Subcutaneous abdominal adipose tissue (tissue), 5 donors: Measurements from ENCODE around the gene OR8B8.
"Not testable (repeated sequence)": the region's sequence is repeated elsewhere in the genome, so short reads cannot be mapped to it uniquely, and the experiment has no call there.

Source experiments
- H3K27ac ChIP-seq: one replicate; pipeline ENCODE4 v1.7.0; 2013; ENCODE audit warnings: low read depth, mild to moderate bottlenecking, inconsistent platforms, low read length, moderate library complexity
- H3K27me3 ChIP-seq, 5 donors: one replicate each; pipeline ENCODE4 v1.7.0; 2013; ENCODE audit warnings: low read length in 5 of 5, inconsistent platforms in 1 of 5; ENCODE audit not compliant: control insufficient read depth in 5 of 5, insufficient read depth in 4 of 5
- H3K36me3 ChIP-seq, 5 donors: one replicate each; pipeline ENCODE4 v1.7.0; 2013; ENCODE audit warnings: low read length in 5 of 5; ENCODE audit not compliant: control insufficient read depth in 5 of 5, insufficient read depth in 5 of 5
- H3K4me1 ChIP-seq, 5 donors: one replicate each; pipeline ENCODE4 v1.7.0; 2013; ENCODE audit warnings: low read length in 5 of 5, mild to moderate bottlenecking in 3 of 5, moderate library complexity in 1 of 5; ENCODE audit not compliant: control insufficient read depth in 5 of 5, insufficient read depth in 5 of 5
- H3K4me3 ChIP-seq, 5 donors: one replicate each; pipeline ENCODE4 v1.7.0; 2013; ENCODE audit warnings: low read length in 5 of 5, low read depth in 1 of 5
- H3K9ac ChIP-seq, 5 donors: one replicate each; pipeline ENCODE4 v1.7.0; 2013; ENCODE audit warnings: low read length in 5 of 5, mild to moderate bottlenecking in 4 of 5, moderate library complexity in 3 of 5
- H3K9me3 ChIP-seq, 5 donors: one replicate each; pipeline ENCODE4 v1.7.0; 2013; ENCODE audit warnings: low read length in 5 of 5; ENCODE audit not compliant: control insufficient read depth in 5 of 5
- donor health status: healthy.
- donor health status: healthy.
- donor health status: healthy.
- donor health status: healthy.
- donor health status: healthy.

Gene OR8B8

GRCh38 chr11:124473476-124473875 lies 28.0 kb upstream of the OR8B8 start:
- no peak overlapping the region for H3K9ac ChIP-seq
- no peaks in the 10 kb centered on the region for H3K9me3 ChIP-seq

DNA sequence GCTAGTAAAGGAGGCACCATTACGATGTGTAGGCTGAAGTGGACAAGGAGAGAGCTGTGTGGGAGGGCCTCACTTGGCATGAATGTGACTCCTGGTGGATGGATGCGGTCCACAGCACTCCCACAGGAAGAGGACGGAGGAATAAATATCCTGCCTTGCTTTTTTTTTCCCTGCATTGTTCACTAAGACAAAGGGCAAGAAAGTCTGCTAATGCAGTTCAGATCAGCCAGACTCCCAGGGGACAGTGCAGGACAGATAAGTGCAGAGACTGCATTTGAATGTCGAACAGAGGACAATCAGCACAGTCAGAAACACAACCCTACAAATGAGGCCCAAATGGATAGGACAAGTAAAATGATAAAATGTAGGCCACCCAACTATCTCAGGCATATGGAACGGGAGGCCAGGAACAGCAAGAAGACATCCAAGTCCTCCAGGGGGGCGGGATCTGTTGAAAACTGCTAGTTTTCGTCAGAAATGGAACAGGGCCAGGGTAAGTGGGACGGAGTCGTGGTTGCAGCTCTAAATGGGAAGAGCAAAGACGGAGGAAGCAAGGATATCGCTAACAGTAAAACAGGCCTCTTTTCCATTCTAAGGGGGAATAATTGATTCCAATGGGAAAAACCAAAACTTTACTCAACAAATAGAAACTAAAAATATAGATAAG lies 25.2 kb upstream of the OR8B8 start:
- Histone ChIP-seq H3K9ac (peak overlapping the region in 2 of 5 donors; percentile 38 to 48), H3K4me3 (peak overlapping the region in 4 of 5 donors; percentile 30 to 48 (median 43)), H3K36me3 (no peaks in the 10 kb centered on the region), H3K9me3 (no peaks in the 10 kb centered on the region), H3K27ac (no peak overlapping the region), H3K4me1 (peaks cover 0 to 31% (median 11%) of the 10 kb centered on the region in 5 donors), H3K27me3 (peaks cover 0 to 3% (median 0%) of the 10 kb centered on the region in 5 donors)

More at GRCh38 chr11:124473476-124473875, 28.0 kb upstream of the OR8B8 start:
- peaks cover 0 to 28% (median 11%) of the 10 kb centered on the region in 5 donors for H3K4me1 ChIP-seq
- H3K27ac ChIP-seq = no peak overlapping the region
- no peak overlapping the region for H3K4me3 ChIP-seq
- H3K36me3 ChIP-seq = no peaks in the 10 kb centered on the region
- H3K27me3 ChIP-seq = no peaks in the 10 kb centered on the region

GRCh38 chr11:124467381-124467927 lies 22.0 kb upstream of the OR8B8 start:
- Histone ChIP-seq H3K4me3 (no peak overlapping the region), H3K9ac (no peak overlapping the region), H3K4me1 (peaks cover 0 to 30% (median 11%) of the 10 kb centered on the region in 5 donors), H3K9me3 (no peaks in the 10 kb centered on the region), H3K27ac (no peak overlapping the region), H3K36me3 (no peaks in the 10 kb centered on the region), H3K27me3 (peaks cover 0 to 3% (median 0%) of the 10 kb centered on the region in 5 donors)

DNA sequence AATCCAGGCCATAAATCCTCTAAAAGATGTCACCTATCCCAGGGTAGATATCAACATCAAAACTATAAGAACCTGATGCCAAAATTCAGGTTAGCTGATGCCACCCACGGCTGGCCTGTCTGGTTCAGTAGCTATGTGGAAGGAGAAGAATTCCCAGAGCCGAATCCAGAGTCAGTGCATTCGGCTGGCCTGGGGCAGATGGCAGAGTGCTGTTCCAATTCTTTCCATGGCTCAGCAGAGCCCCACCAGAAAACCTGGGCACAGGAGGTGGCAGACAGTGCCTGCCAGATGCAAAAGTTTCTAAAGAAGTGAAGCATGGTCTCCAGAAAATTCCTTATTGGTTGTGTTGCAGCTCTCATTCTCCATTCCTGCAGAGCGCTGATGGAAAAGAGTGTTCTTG lies 19.9 kb upstream of the OR8B8 start:
- H3K4me1 ChIP-seq = peaks cover 0 to 19% (median 3%) of the 10 kb centered on the region in 5 donors
- no peaks in the 10 kb centered on the region for H3K36me3 ChIP-seq
- no peaks in the 10 kb centered on the region for H3K9me3 ChIP-seq

GRCh38 chr11:124463990-124464389 lies 18.5 kb upstream of the OR8B8 start:
- Histone ChIP-seq H3K4me3 (no peak overlapping the region), H3K27me3 (peaks cover 0 to 3% (median 0%) of the 10 kb centered on the region in 5 donors), H3K9me3 (no peaks in the 10 kb centered on the region), H3K4me1 (peaks cover 0 to 13% (median 0%) of the 10 kb centered on the region in 5 donors), H3K9ac (no peak overlapping the region), H3K36me3 (no peaks in the 10 kb centered on the region), H3K27ac (no peak overlapping the region)

More for the DNA sequence above, 19.9 kb upstream of the OR8B8 start:
- H3K27ac ChIP-seq = no peak overlapping the region
- no peak overlapping the region for H3K4me3 ChIP-seq
- H3K9ac ChIP-seq = no peak overlapping the region
- peaks cover 0 to 3% (median 0%) of the 10 kb centered on the region in 5 donors for H3K27me3 ChIP-seq

DNA sequence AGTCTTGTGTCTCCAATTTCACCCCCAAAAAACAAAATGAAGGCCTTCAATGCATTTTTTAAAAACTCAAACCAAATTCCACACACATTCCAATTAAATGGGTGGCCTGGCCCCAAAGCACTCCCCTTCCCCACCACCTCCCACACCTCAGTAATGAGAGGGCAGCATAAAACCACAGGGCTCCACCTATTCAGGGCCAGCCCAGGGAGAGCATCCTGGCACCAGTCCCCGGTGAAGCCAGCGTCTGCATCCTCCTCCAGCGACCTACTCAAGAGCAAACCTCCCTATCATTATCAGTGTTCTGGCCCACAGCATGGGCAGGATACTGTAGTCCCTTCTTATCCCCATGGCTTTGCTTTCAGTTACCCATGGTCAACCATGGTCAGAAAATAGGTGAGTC lies 17.8 kb upstream of the OR8B8 start:
- H3K4me3 ChIP-seq = no peak overlapping the region
- H3K27ac ChIP-seq = no peak overlapping the region
- H3K4me1 ChIP-seq = peaks cover 0 to 13% (median 0%) of the 10 kb centered on the region in 5 donors
- H3K36me3 ChIP-seq = no peaks in the 10 kb centered on the region
- H3K9me3 ChIP-seq = no peaks in the 10 kb centered on the region
- H3K27me3 ChIP-seq = peaks cover 0 to 3% (median 0%) of the 10 kb centered on the region in 5 donors
- H3K9ac ChIP-seq = no peak overlapping the region

GRCh38 chr11:124460459-124460858 lies 15.0 kb upstream of the OR8B8 start:
- Histone ChIP-seq H3K27me3 (no peaks in the 10 kb centered on the region), H3K4me1 (peaks cover 0 to 8% (median 0%) of the 10 kb centered on the region in 5 donors), H3K9me3 (no peaks in the 10 kb centered on the region), H3K27ac (no peak overlapping the region), H3K36me3 (no peaks in the 10 kb centered on the region), H3K9ac (no peak overlapping the region), H3K4me3 (no peak overlapping the region)

DNA sequence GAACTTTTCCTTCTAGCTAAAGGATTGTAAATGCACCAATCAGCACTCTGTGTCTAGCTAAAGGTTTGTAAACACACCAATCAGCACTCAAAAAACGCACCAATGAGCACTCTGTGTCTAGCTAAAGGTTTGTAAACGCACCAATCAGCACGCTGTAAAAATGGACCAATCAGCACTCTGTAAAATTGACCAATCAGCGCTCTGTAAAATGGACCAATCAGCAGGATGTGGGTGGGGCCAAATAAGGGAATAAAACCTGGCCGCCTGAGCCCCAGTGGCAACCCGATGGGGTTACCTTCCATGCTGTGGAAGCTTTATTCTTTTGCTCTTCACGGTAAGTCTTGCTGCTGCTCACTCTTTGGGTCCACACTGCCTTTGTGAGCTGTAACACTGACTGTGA lies 13.9 kb upstream of the OR8B8 start:
- H3K4me3 ChIP-seq, H3K9me3 ChIP-seq, H3K36me3 ChIP-seq, H3K9ac ChIP-seq, H3K27ac ChIP-seq, H3K4me1 ChIP-seq, H3K27me3 ChIP-seq: not testable (repeated sequence)

DNA sequence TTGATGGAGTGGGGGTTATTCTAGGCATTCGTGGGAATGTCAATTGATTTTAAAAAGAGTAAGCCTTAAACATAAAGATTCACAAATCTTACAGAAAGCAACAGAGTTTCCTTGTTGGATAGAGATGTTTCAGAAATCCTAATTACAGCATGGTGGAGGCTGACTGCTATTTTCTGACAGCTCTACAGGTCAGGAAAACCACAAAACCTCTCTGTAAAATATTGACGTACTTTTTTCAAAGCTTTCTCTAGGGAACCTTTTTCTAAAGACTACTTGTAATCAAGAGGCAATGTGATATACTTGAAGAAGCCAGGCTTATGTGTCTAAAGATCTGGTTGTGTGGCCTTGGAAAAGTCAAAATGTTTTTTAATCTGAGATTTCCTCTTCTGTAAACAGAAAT lies 9.1 kb upstream of the OR8B8 start:
- Histone ChIP-seq H3K4me3 (no peak overlapping the region), H3K9me3 (peaks cover 0 to 2% (median 0%) of the 10 kb centered on the region in 5 donors), H3K9ac (no peak overlapping the region), H3K36me3 (no peaks in the 10 kb centered on the region), H3K4me1 (no peaks in the 10 kb centered on the region), H3K27me3 (no peaks in the 10 kb centered on the region), H3K27ac (no peak overlapping the region)

GRCh38 chr11:124446916-124447315 lies 1.4 kb upstream of the OR8B8 start:
- Histone ChIP-seq H3K27me3 (no peaks in the 10 kb centered on the region), H3K27ac (no peak overlapping the region)

More at GRCh38 chr11:124446916-124447315, 1.4 kb upstream of the OR8B8 start:
- no peak overlapping the region for H3K4me3 ChIP-seq
- H3K9ac ChIP-seq = no peak overlapping the region
- H3K4me1 ChIP-seq = no peaks in the 10 kb centered on the region
- H3K9me3 ChIP-seq = peaks cover 0 to 3% (median 0%) of the 10 kb centered on the region in 5 donors
- H3K36me3 ChIP-seq = no peaks in the 10 kb centered on the region
